GM10248 (cell line): Measurements from ENCODE around the gene DPP10.

ENCODE experiments used
- CTCF ChIA-PET: fragments of 300-600 bp; sonication (Branson Sonifier 250); formaldehyde crosslinking; extraction: SDS; loops from one replicate; lab custom pipeline; 2021; ENCODE audit warnings: antibody characterized with exemption; lab: Yijun Ruan, JAX
- POLR2A ChIA-PET: fragments of 350-650 bp; sonication (Branson Sonifier 250); formaldehyde crosslinking; extraction: SDS; loops from one replicate; lab custom pipeline; 2020; ENCODE audit warnings: antibody characterized with exemption; lab: Yijun Ruan, JAX
- DNase-seq: peaks from one replicate; pipeline ENCODE4 v3.0.0; 2012; ENCODE audit errors: extremely low spot score
- CTCF ChIP-seq: IDR thresholded peaks from 2 replicates; pipeline ENCODE4 v1.5.1; 2012; ENCODE audit warnings: mild to moderate bottlenecking, low read depth; ENCODE audit errors: extremely low read depth, missing control alignments, control extremely low read depth

DPP10 gene

GRCh38 chr2:114609801-114610200 is 167.4 kb downstream of the DPP10 start:
- no peak for TF ChIP-seq CTCF
- POLR2A ChIA-PET, result no interaction called here
- DNase-seq, result no peak
- CTCF ChIA-PET, result no interaction called here

GRCh38 chr2:114610677-114611076 is 168.2 kb downstream of the DPP10 start:
- TF ChIP-seq CTCF, result no peak
- DNase-seq, result no peak
- ChIA-PET POLR2A (no interaction called here), CTCF (no interaction called here)

- no peak for DNase-seq
- CTCF ChIA-PET, result no interaction called here
- POLR2A ChIA-PET, result no interaction called here
- no peak for TF ChIP-seq CTCF
Measured at GRCh38 chr2:114614592-114614991, 172.2 kb downstream of the DPP10 start.

- no peak for DNase-seq
- TF ChIP-seq CTCF, result no peak
- ChIA-PET CTCF (interaction anchor here (1.1 kb wide), 1 partner anchor 8 kb away, joined by 3 read pairs; no protein-coding TSS in a partner anchor), POLR2A (no interaction called here)
Measured at GRCh38 chr2:114628481-114628880, 186.0 kb downstream of the DPP10 start.

- no peak for TF ChIP-seq CTCF
- ChIA-PET POLR2A (no interaction called here), CTCF (no interaction called here)
- no peak for DNase-seq
Measured at GRCh38 chr2:114631146-114631545, 188.7 kb downstream of the DPP10 start.

GRCh38 chr2:114642166-114642770 is 199.8 kb downstream of the DPP10 start:
- ChIA-PET POLR2A (no interaction called here), CTCF (no interaction called here)
- no peak for TF ChIP-seq CTCF
- no peak for DNase-seq
